Keratinocyte (primary cell): ENCODE results near the gene NDUFS4. TPM values are rescaled to one million over a fixed set of nuclear protein-coding genes. Genes with fewer than 3 reads are reported as not detected.
"Not testable (repeated sequence)": the region's sequence is repeated elsewhere in the genome, so short reads cannot be mapped to it uniquely, and the experiment has no call there.

ENCODE experiments used
- DNase-seq: peaks from one replicate; pipeline ENCODE4 v3.0.0-alpha.2; 2011; ENCODE audit warnings: low read depth, missing footprints, low spot score
- FAIRE-seq: peaks from 2 replicates; lab custom pipeline; 2011; peaks lifted over from hg19 to GRCh38; lab: Jason Lieb, UNC
- H2AFZ ChIP-seq: 2 replicates; pipeline ENCODE4 v1.6.0; 2012; ENCODE audit warnings: low read length, control low read depth, inconsistent platforms; ENCODE audit not compliant: control insufficient read depth
- H3K27ac ChIP-seq: 2 replicates; pipeline ENCODE4 v1.5.1; 2011; ENCODE audit warnings: low read length; ENCODE audit not compliant: control insufficient read depth, insufficient read depth
- H3K27me3 ChIP-seq: 3 replicates; pipeline ENCODE4 v1.6.0; 2011; ENCODE audit warnings: low read length; ENCODE audit not compliant: control insufficient read depth, insufficient read depth; ENCODE audit errors: extremely low read depth
- H3K36me3 ChIP-seq, 2 experiments: 2 replicates in 1 of 2; 3 replicates in 1 of 2; pipeline ENCODE4 v1.5.1; 2011; ENCODE audit warnings: low read length in 2 of 2, mild to moderate bottlenecking in 1 of 2; ENCODE audit not compliant: control insufficient read depth in 2 of 2, insufficient read depth in 2 of 2; ENCODE audit errors: extremely low read depth in 1 of 2
- H3K4me1 ChIP-seq: 3 replicates; pipeline ENCODE4 v1.5.1; 2011; ENCODE audit warnings: low read length; ENCODE audit not compliant: control insufficient read depth, insufficient read depth; ENCODE audit errors: extremely low read depth
- H3K4me2 ChIP-seq: 3 replicates; pipeline ENCODE4 v1.6.0; 2011; ENCODE audit warnings: low read depth, low read length; ENCODE audit not compliant: control insufficient read depth, insufficient read depth; ENCODE audit errors: extremely low read depth
- H3K4me3 ChIP-seq, 3 experiments: fragments of 200-600 bp in 1 of 3; sonication (generic) in 1 of 3; 2 replicates in 2 of 3; 3 replicates in 1 of 3; pipeline ENCODE4 v1.5.1; 2011 to 2016; ENCODE audit warnings: low read length in 3 of 3, mild to moderate bottlenecking in 3 of 3, control low read depth in 2 of 3, inconsistent platforms in 1 of 3, low read depth in 1 of 3, mixed read lengths in 1 of 3, mixed run types in 1 of 3, moderate library complexity in 1 of 3; ENCODE audit not compliant: control insufficient read depth in 2 of 3, insufficient read depth in 2 of 3; ENCODE audit errors: extremely low read depth in 1 of 3
- H3K79me2 ChIP-seq: 2 replicates; pipeline ENCODE4 v1.6.0; 2012; ENCODE audit warnings: low read length; ENCODE audit not compliant: control insufficient read depth, insufficient read depth
- H3K9ac ChIP-seq: 3 replicates; pipeline ENCODE4 v1.6.0; 2011; ENCODE audit warnings: low read length; ENCODE audit not compliant: control insufficient read depth, insufficient read depth; ENCODE audit errors: extremely low read depth
- H3K9me1 ChIP-seq: 3 replicates; pipeline ENCODE4 v1.6.0; 2011; ENCODE audit warnings: low read length; ENCODE audit not compliant: control insufficient read depth, insufficient read depth; ENCODE audit errors: extremely low read depth
- H3K9me3 ChIP-seq: 2 replicates; pipeline ENCODE4 v1.5.1; 2012; ENCODE audit warnings: low read depth, low read length; ENCODE audit not compliant: control insufficient read depth
- H4K20me1 ChIP-seq: 3 replicates; pipeline ENCODE4 v1.6.0; 2011; ENCODE audit warnings: low read length; ENCODE audit not compliant: control insufficient read depth, insufficient read depth; ENCODE audit errors: extremely low read depth
- CTCF ChIP-seq, 3 experiments: IDR thresholded peaks in 1 of 3; conservative IDR thresholded peaks in 1 of 3; optimal IDR thresholded peaks in 1 of 3; 2 replicates in 2 of 3; 3 replicates in 1 of 3; pipeline versions ENCODE3 to v1.5.1; 2011; ENCODE audit warnings: low read length in 3 of 3, mild to moderate bottlenecking in 3 of 3, moderate library complexity in 2 of 3, control low read depth in 1 of 3, inconsistent platforms in 1 of 3; ENCODE audit not compliant: insufficient read depth in 2 of 3; ENCODE audit errors: extremely low read depth in 1 of 3
- EZH2 ChIP-seq: IDR thresholded peaks from one replicate; pipeline ENCODE4 v1.6.1; 2012; ENCODE audit warnings: inconsistent platforms, mild to moderate bottlenecking, low read length, moderate library complexity
- dilution Hi-C: fragments of 300-500 bp; cut with MboI; formaldehyde crosslinking; loops from one replicate; pipeline ENCODE4 v1.7.0; 2020; ENCODE audit warnings: low sequenced_read_pairs; ENCODE audit not compliant: extremely low pct_ligation_motif_present
- polyA plus RNA-seq, 5 experiments: library from polyadenylated mRNA; depleted of rRNA in 3 of 5; stranded (reverse) in 3 of 5; stranded (forward) in 1 of 5; unstranded in 1 of 5; fragments of >200 nt; gene quantifications; 1 replicate in 1 of 5; 2 replicates in 3 of 5; 3 replicates in 1 of 5; pipeline versions ENCODE4 v1.2.1 to v1.2.3, GENCODE V29; 2011 to 2012; ENCODE audit warnings: missing spikeins in 2 of 5, low read depth in 1 of 5, low replicate concordance in 1 of 5

The NDUFS4 gene
- polyA plus RNA-seq, 1 donor (not counting 4 experiments of a cell fraction or from before 2014, with no cell fraction given), result 118 TPM

GRCh38 chr5:53545744-53546143, 14.7 kb upstream of the NDUFS4 start:
- no peaks in the 10 kb centered on the region for H3K9me3 ChIP-seq
- H2AFZ ChIP-seq, result no peak overlapping the region
- FAIRE-seq (no peak), DNase-seq (no peak)
- H3K4me3 ChIP-seq, result no peak overlapping the region
- H3K9ac ChIP-seq, result no peak overlapping the region
- H3K9me1 ChIP-seq, result no peaks in the 10 kb centered on the region
- H4K20me1 ChIP-seq, result no peaks in the 10 kb centered on the region
- H3K36me3 ChIP-seq, result no peaks in the 10 kb centered on the region
- no peak overlapping the region for H3K4me2 ChIP-seq
- no peak overlapping the region for H3K27ac ChIP-seq
- TF ChIP-seq CTCF (optimal IDR thresholded peaks at IDR 0.05 in 1 of 3, IDR thresholded peaks at IDR 0.05 in 1 of 3, conservative IDR thresholded peaks at IDR 0.05 in 1 of 3; ENCODE audit: extremely low read depth in 1 of 3, insufficient read depth in 2 of 3, low read length in 3 of 3) (no peak), EZH2 (no peak)
- no peaks in the 10 kb centered on the region for H3K27me3 ChIP-seq
- no peaks in the 10 kb centered on the region for H3K4me1 ChIP-seq
- dilution Hi-C loops, result no loop called here
- no peaks in the 10 kb centered on the region for H3K79me2 ChIP-seq

- H3K9ac ChIP-seq, result no peak overlapping the region
- H4K20me1 ChIP-seq, result no peaks in the 10 kb centered on the region
- TF ChIP-seq CTCF (optimal IDR thresholded peaks at IDR 0.05 in 1 of 3, IDR thresholded peaks at IDR 0.05 in 1 of 3, conservative IDR thresholded peaks at IDR 0.05 in 1 of 3; ENCODE audit: extremely low read depth in 1 of 3, insufficient read depth in 2 of 3, low read length in 3 of 3) (no peak), EZH2 (no peak)
- DNase-seq, result no peak
- no peaks in the 10 kb centered on the region for H3K4me1 ChIP-seq
- no peak overlapping the region for H3K27ac ChIP-seq
- no peak overlapping the region for H3K4me2 ChIP-seq
- H2AFZ ChIP-seq, result no peak overlapping the region
- FAIRE-seq, result no peak
- H3K79me2 ChIP-seq, result no peaks in the 10 kb centered on the region
- H3K36me3 ChIP-seq, result no peaks in the 10 kb centered on the region
- no peaks in the 10 kb centered on the region for H3K27me3 ChIP-seq
- dilution Hi-C loops, result no loop called here
- H3K4me3 ChIP-seq, result no peak overlapping the region
- H3K9me1 ChIP-seq, result no peaks in the 10 kb centered on the region
- no peaks in the 10 kb centered on the region for H3K9me3 ChIP-seq
These were observed 13.2 kb upstream of the NDUFS4 start for GRCh38 chr5:53547226-53547625.

- H3K27ac ChIP-seq, H3K27me3 ChIP-seq, dilution Hi-C loops, H3K79me2 ChIP-seq, DNase-seq, H3K9me1 ChIP-seq, H3K9ac ChIP-seq, H4K20me1 ChIP-seq, H3K4me2 ChIP-seq, H3K4me1 ChIP-seq, H2AFZ ChIP-seq, FAIRE-seq, H3K4me3 ChIP-seq, H3K9me3 ChIP-seq, H3K36me3 ChIP-seq: not testable (repeated sequence)
These were observed 11.9 kb upstream of the NDUFS4 start for GRCh38 chr5:53548501-53548900.
